Activated CD4-positive, CD25-positive, alpha-beta regulatory T cell treated with anti-CD3 and anti-CD28 coated beads, Interleukin-2, amount 50 U/mL, for 72 hours (primary cell): Measurements from ENCODE around the gene TEAD1.
A peak's percentile ranks its signal among the peaks of the same experiment; 100 is the strongest.

Source experiments
- DNase-seq: peaks from one replicate; pipeline ENCODE4 v3.0.0; 2021

Gene TEAD1

DNA sequence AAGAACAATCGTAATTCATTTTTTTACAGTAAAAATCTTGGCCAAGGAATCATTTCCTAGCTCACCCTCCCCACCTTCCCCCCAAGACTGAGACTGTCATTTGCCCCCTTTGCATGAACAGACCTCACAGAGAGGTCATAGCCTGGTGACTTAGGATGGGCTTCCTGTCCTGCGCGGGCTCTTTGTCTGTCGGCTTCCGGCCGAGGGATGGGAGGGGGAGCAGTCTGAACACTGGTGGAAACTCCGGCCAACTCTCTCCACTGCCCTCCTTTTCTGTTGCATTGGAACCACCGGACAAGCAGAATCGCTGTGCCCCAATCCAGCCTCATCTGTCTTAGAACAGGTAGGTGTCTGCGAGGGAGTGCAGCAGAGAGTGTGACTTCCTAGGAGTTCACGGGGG is 41.7 kb downstream of the TEAD1 start:
- DNase-seq, result no peak

- DNase-seq, result no peak
These were observed 42.6 kb downstream of the TEAD1 start for GRCh38 chr11:12716816-12717215.

DNA sequence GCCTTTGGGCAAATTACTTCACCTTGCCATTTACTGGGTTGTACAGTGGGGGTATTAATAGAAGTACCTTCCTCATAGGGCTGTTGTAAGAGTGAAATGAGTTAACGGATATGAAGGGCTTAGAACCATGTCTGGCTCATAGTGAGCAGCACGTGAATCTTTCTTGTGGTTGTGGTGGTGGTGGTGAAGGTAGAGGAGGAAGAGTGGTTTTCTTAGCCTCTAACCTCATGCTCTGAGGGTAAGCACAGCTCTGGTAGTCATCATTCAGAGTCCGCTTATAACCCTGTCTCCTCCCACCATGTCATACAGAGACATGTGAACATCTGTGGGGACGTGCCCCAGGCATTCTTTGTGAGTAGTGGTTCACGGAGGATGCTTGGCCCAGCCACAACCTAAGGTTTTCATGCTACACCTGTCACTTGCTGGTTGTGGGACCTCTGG is 43.6 kb downstream of the TEAD1 start:
- DNase-seq, result peak; percentile 31

DNA sequence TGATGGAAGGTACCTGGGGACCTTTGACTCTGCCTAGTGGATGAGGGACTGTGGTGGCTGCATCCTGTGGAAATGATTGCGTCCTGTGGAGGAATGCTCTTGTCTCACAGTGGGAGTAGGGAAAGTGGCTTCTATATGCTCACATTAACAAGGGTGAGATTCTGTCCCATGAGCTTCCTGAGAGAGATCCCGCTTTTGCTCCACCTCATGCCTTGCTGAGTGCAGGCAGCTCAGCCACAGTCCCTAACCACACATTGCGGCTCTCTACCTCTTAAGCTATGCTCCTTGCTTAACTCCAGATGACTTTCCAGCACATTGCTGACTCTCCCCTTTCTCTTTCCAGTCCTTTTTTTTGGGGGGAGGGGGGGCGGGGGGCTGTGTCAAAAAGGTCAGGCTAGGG is 45.0 kb downstream of the TEAD1 start:
- no peak for DNase-seq

GRCh38 chr11:12721816-12722604 is 47.8 kb downstream of the TEAD1 start:
- no peak for DNase-seq

- no peak for DNase-seq
These were observed 49.4 kb downstream of the TEAD1 start for GRCh38 chr11:12723421-12724300.

DNA sequence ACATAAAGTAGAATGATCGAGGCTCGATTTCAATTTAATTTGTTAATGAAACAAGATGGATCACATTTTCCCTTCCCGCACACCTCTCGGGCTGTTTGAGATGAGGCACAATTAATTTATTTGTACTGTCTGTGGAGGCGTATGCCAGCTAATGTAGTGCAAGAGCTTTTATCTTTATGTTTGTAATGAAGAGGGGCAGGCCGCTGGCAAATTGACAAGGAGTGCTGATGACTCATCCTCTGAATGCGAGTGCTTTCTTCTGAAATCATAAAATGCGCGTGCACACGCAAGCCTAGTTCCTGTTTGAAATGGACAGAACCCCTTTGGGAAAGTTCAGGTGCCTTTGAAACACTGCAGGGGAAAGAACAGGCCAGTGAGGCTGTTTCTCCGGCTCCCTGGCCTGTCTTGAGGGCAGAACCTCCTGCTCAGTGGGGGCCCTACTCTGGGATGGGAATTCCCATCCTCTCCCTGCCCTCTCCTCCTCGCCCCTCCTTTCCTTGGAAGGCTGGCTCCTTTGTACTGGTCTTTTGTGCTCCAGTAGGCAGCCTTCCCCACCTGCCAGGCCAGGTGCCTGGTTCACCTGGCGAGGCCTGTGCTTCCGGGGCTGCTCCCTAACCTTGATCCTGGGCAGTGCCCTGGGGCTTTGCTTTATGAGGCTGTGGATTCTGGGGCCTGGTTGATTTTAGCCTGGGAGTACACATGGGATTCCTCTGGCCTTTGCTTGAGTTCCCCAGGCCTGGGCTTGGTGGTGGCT is 50.3 kb downstream of the TEAD1 start:
- DNase-seq, result no peak

GRCh38 chr11:12725055-12725862 is 51.0 kb downstream of the TEAD1 start:
- DNase-seq, result no peak

GRCh38 chr11:12725863-12726682 is 51.9 kb downstream of the TEAD1 start:
- no peak for DNase-seq

DNA sequence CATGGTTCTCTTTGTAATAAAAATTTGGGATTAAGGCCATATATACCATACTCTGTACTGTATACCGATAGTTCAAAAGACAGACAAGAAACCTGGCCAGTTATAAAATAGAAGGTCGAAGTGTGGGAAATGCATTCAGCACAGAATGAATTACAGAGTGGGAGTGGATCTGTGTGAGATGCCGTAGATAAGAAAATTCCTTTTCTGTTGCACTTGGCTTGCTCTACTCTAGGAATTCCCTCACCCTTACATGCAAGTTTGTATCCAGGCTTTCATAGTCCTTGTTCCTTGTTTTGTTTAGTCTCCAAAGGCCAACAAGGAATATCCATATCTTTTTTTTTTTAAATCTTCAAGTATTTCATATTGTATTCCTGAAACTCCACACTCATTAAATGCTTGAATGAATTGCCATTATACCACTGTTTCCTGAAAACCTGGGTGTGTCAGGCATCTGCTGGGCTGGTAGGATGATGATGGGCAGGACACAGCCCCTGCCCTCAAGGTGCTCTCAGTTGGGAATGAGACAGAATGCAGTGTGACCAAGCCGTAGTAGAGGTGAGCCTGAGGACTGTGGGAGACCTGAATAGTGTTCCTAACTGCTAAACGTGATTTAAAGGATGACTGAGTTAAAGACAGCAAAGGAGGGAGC is 53.5 kb downstream of the TEAD1 start:
- no peak for DNase-seq

DNA sequence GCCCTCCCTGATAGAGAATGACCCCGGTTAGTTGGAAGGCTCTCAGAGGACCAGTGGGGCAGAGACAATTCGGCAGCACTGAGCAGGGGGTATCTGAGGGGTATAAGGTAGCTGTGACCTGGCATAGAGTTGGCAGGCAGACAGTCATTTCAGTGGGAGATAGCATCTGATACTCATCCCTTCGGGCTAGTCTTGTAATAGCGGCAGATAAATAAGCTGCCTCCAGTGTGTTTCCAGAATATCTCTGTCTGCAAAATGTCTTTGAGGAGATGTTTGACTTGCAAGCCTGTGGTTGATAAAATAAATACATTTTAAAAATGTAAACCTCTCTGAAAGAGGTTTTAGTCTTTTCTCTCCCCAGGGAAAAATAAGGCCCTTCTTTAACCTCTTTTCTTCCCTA is 54.2 kb downstream of the TEAD1 start:
- no peak for DNase-seq

- DNase-seq, result no peak
These were observed 55.7 kb downstream of the TEAD1 start for GRCh38 chr11:12729941-12730340.

DNA sequence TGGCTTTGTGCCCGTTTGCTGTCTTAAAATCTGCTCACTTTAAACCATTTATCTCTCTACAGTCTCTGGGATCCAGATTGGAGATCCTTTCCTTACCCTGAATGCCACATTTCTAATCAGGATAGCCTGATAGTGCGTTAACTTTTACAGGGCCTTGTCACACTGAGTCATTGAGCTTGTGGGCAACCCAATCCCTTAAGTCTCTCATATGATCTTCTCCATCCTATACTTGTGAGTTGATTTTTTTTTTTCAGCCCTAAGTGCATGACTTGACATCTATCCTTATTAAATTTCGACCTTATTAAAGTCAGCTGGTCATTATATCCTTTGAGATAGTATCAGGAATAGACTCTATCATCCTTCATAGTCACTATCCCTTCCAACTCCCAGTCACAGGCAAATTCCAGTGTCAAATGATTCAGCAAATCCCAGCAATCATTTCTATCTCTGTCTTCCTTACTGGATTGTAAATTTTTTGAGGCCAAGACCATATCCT is 57.7 kb downstream of the TEAD1 start:
- DNase-seq, result no peak

GRCh38 chr11:12733091-12733490 is 58.9 kb downstream of the TEAD1 start:
- no peak for DNase-seq

- DNase-seq, result no peak
These were observed 60.4 kb downstream of the TEAD1 start for GRCh38 chr11:12734625-12735024.

GRCh38 chr11:12735262-12735661 is 61.0 kb downstream of the TEAD1 start:
- DNase-seq, result no peak

- DNase-seq, result no peak
These were observed 62.8 kb downstream of the TEAD1 start for GRCh38 chr11:12737024-12737423.

GRCh38 chr11:12741671-12742216 is 67.5 kb downstream of the TEAD1 start:
- DNase-seq, result no peak

- no peak for DNase-seq
These were observed 69.7 kb downstream of the TEAD1 start for GRCh38 chr11:12743834-12744449.
